Measurements from ENCODE around the gene PPIE. TPM values are rescaled to one million over a fixed set of nuclear protein-coding genes. Genes with fewer than 3 reads are reported as not detected.

PPIE gene
- total and polyA plus RNA-seq, 2 experiments from 2014 or later = 27.8 to 51.9 TPM

- Mint-ChIP-seq H3K4me1 (peaks cover 36% of the 10 kb centered on the region), H3K9me3 (peaks cover 8% of the 10 kb centered on the region; the same call in 2 of the 3 replicates), H3K4me3 (no peak overlapping the region), H3K27me3 (ENCODE audit: insufficient read depth, low read depth, poor library complexity) (peaks cover 91% of the 10 kb centered on the region), H3K27ac (no peak overlapping the region), H3K36me3 (ENCODE audit: low read depth) (no peaks in the 10 kb centered on the region; the same call in 2 of the 3 replicates)
- peaks cover 19% of the 10 kb centered on the region for H3K4me1 ChIP-seq (ENCODE audit: insufficient read depth)
- peaks cover 93% of the 10 kb centered on the region for H3K27me3 ChIP-seq (ENCODE audit: insufficient read depth)
- no peak for ATAC-seq
- H4K20me1 ChIP-seq (replicated peaks; ENCODE audit: insufficient read depth) = no peaks in the 10 kb centered on the region
- no peaks in the 10 kb centered on the region for H3K9me2 ChIP-seq (ENCODE audit: insufficient read depth)
- TF ChIP-seq CREB1 (CRISPR knock-in tag; IDR thresholded peaks at IDR 0.05; ENCODE audit: low read depth) (no peak), ETS1 (IDR thresholded peaks at IDR 0.05) (no peak), ZNF462 (CRISPR knock-in tag; IDR thresholded peaks at IDR 0.05) (no peak), CTCF (conservative IDR thresholded peaks at IDR 0.05; ENCODE audit: low read depth in 2 of 2) (peak in 1 of 2 experiments; percentile 41; a peak in 2 of 4 replicates), ZNF114 (CRISPR knock-in tag; IDR thresholded peaks at IDR 0.05) (no peak)
- no peaks in the 10 kb centered on the region for H3K79me2 ChIP-seq (replicated peaks; ENCODE audit: insufficient read depth)
- H2AFZ ChIP-seq = no peak overlapping the region
- H3K36me3 ChIP-seq (ENCODE audit: insufficient read depth) = no peaks in the 10 kb centered on the region
- H3K4me3 ChIP-seq = no peak overlapping the region
- H3K4me2 ChIP-seq = no peak overlapping the region
- DNase-seq (ENCODE audit: low spot score) = peak; percentile 44
- no peaks in the 10 kb centered on the region for H3F3A ChIP-seq (replicated peaks; ENCODE audit: low read depth)
- no peak overlapping the region for H3K27ac ChIP-seq (ENCODE audit: low read depth)
Measured at GRCh38 chr1:39699419-39699818, 39.3 kb upstream of the PPIE start.
